Globus pallidus (tissue), 1 donor: ENCODE measurements around the gene SFR1.
"Not testable (repeated sequence)": the region's sequence is repeated elsewhere in the genome, so short reads cannot be mapped to it uniquely, and the experiment has no call there.

Experiments
- DNase-seq: peaks from one replicate; pipeline ENCODE4 v3.0.0-alpha.2; 2015; ENCODE audit warnings: low spot score

The SFR1 gene

GRCh38 chr10:104174136-104174535 lies 52.2 kb downstream of the SFR1 start:
- not testable (repeated sequence) for DNase-seq
